ENCODE data around the gene KNSTRN.

DNA sequence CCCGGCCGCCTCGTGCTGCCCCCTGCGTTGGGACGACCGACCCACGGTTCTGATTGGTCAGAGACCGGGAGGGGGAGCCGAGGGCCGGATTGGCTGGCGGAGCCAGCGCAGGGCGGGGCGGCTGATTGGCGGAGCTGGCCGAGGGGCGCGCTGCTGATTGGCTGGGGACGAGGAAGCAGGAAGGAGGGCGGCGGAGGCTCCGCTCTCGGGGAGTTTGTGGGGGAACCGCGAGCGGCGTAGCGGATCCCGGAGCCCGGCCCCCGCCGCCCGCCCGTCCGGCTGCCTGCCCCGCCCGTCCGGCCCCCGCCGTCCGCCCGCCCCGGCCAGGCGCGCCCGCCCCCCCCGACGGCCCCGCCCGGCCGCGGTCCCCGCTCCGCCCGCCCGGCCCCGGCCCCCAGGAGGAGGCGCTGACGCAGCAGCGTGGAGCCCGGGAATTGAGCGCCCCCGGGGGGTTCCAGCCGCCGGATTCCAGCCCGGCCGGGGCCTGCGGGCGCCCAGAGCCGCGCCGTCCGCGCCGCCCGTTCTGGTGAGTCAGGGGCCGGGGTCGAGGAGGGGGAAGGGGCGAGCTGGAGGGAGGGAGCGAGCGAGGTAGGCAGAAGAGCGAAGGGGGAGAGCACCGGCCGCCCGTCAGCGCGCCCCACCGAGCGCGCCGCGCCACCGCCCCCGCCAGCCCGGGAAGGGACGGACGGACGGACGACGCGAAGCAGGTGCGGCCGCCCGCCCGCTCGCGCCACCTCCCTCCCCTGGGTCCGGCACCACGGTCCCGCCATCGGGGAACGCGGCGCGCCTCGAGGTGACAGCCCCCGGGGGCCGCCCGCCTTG, 58.4 kb downstream of the KNSTRN start, which contains the start of gene BAHD1:
- TF ChIP-seq, protein P1, sequence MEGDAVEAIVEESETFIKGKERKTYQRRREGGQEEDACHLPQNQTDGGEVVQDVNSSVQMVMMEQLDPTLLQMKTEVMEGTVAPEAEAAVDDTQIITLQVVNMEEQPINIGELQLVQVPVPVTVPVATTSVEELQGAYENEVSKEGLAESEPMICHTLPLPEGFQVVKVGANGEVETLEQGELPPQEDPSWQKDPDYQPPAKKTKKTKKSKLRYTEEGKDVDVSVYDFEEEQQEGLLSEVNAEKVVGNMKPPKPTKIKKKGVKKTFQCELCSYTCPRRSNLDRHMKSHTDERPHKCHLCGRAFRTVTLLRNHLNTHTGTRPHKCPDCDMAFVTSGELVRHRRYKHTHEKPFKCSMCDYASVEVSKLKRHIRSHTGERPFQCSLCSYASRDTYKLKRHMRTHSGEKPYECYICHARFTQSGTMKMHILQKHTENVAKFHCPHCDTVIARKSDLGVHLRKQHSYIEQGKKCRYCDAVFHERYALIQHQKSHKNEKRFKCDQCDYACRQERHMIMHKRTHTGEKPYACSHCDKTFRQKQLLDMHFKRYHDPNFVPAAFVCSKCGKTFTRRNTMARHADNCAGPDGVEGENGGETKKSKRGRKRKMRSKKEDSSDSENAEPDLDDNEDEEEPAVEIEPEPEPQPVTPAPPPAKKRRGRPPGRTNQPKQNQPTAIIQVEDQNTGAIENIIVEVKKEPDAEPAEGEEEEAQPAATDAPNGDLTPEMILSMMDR (IDR thresholded peaks at IDR 0.05): no peak
- no peak for TF ChIP-seq POLR2AphosphoS5 (IDR thresholded peaks at IDR 0.05)

All from suprapubic skin (tissue), 3 donors.